ENCODE data around the gene OOEP. TPM values are rescaled to one million over a fixed set of nuclear protein-coding genes. Genes with fewer than 3 reads are reported as not detected.

OOEP gene
- total and polyA plus RNA-seq, 2 of the 4 experiments (the other 2 are of a cell fraction), result not detected

GRCh38 chr6:73349311-73349710 is 20.4 kb downstream of the OOEP start:
- dilution Hi-C loops (cut with HindIII; ENCODE audit: low sequenced_read_pairs, unreplicated experiment), result no loop called here
- Histone ChIP-seq H4K20me1 (ENCODE audit: insufficient read depth, low read length) (no peaks in the 10 kb centered on the region), H3K14ac (replicated peaks; ENCODE audit: low read depth, low read length) (no peak overlapping the region), H3K27me3 (ENCODE audit: control insufficient read depth, insufficient read depth, low read length) (peaks cover 28% of the 10 kb centered on the region), H2BK15ac (ENCODE audit: low read depth, low read length) (no peak overlapping the region), H3K4me2 (ENCODE audit: low read depth, low read length) (no peak overlapping the region), H3K4ac (ENCODE audit: low read depth, low read length) (no peak overlapping the region), H3K18ac (ENCODE audit: low read depth, low read length) (no peak overlapping the region), H3K4me1 (ENCODE audit: control insufficient read depth, insufficient read depth, low read length) (no peaks in the 10 kb centered on the region), H2BK5ac (ENCODE audit: low read depth, low read length, poor library complexity, severe bottlenecking) (no peak overlapping the region), H3K79me1 (ENCODE audit: low read depth in 1 of 2, low read length in 2 of 2) (no peaks in the 10 kb centered on the region), H4K5ac (ENCODE audit: low read depth, low read length) (no peak overlapping the region), H3K9me1 (ENCODE audit: insufficient read depth, low read length) (no peaks in the 10 kb centered on the region), H3K56ac (ENCODE audit: extremely low read depth, insufficient read depth, low read length) (no peak overlapping the region), H2AK9ac (replicated peaks; ENCODE audit: low read depth, low read length, poor library complexity) (no peak overlapping the region), H2AFZ (replicated peaks; ENCODE audit: low read length, poor library complexity) (no peak overlapping the region), H3K27ac (ENCODE audit: insufficient read depth, low read length) (no peak overlapping the region), H4K91ac (ENCODE audit: insufficient read depth, low read depth, low read length) (no peak overlapping the region), H3K9me3 (ENCODE audit: control insufficient read depth, insufficient read depth, low read length) (no peaks in the 10 kb centered on the region), H3K9ac (ENCODE audit: low read depth, low read length) (no peak overlapping the region), H2BK120ac (ENCODE audit: low read depth, low read length) (no peak overlapping the region), H3K4me3 (ENCODE audit: insufficient read depth, low read depth, low read length) (no peak overlapping the region), H4K8ac (ENCODE audit: low read depth in 2 of 2, low read length in 2 of 2) (no peak overlapping the region), H2BK20ac (ENCODE audit: low read depth, low read length) (no peak overlapping the region), H2AK5ac (ENCODE audit: low read depth, low read length) (no peak overlapping the region), H3K23ac (ENCODE audit: low read depth, low read length) (no peak overlapping the region), H3K36me3 (ENCODE audit: control insufficient read depth, insufficient read depth, low read length) (no peaks in the 10 kb centered on the region)
- intact Hi-C loops (cut with micrococcal nuclease), result no loop called here
- WGBS, 2 experiments (ENCODE audit: extremely low coverage in 2 of 2, insufficient read length in 1 of 2), result no CpG with 5 or more reads among the region's 6 CpGs
- DNase-seq, result no peak
- ChIA-PET CTCF (no interaction called here), POLR2A (ENCODE audit: unreplicated experiment) (no interaction called here)
- no TSS peak for BruUV-seq (replicated peaks)
- in situ Hi-C loops (cut with MboI; ENCODE audit: low sequenced_read_pairs), result loop anchor here (25.0 kb wide), 1 partner anchor 937 kb away; no protein-coding TSS in a partner anchor
- TF ChIP-seq MXI1 (IDR thresholded peaks at IDR 0.05; ENCODE audit: borderline replicate concordance, low read depth, low read length) (no peak), RAD21 (IDR thresholded peaks at IDR 0.05; ENCODE audit: low read length) (no peak), ELK1 (IDR thresholded peaks at IDR 0.05; ENCODE audit: borderline replicate concordance, low read depth, low read length) (no peak), USF2 (IDR thresholded peaks at IDR 0.05; ENCODE audit: low read depth, low read length) (no peak), NFE2L2 (IDR thresholded peaks at IDR 0.05; ENCODE audit: low read depth, low read length) (no peak), BHLHE40 (IDR thresholded peaks at IDR 0.05; ENCODE audit: low read depth, low read length) (no peak), RFX5 (IDR thresholded peaks at IDR 0.05; ENCODE audit: low read depth, low read length) (no peak), MAFK (IDR thresholded peaks at IDR 0.05; ENCODE audit: low read depth, low read length) (no peak), MAZ (IDR thresholded peaks at IDR 0.05; ENCODE audit: borderline replicate concordance, low read depth, low read length) (no peak), RCOR1 (IDR thresholded peaks at IDR 0.05; ENCODE audit: insufficient replicate concordance, low read length) (no peak), POLR2A (IDR thresholded peaks at IDR 0.05; ENCODE audit: low read depth, low read length) (no peak), CTCF (conservative IDR thresholded peaks at IDR 0.05; ENCODE audit: low read depth, low read length) (no peak), SMC3 (IDR thresholded peaks at IDR 0.05; ENCODE audit: low read depth, low read length) (no peak)
- no peak for ATAC-seq (ENCODE audit: low read depth)
